Mesendoderm (in vitro differentiated cells): ENCODE data around the gene CKMT1B. TPM values are rescaled to one million over a fixed set of nuclear protein-coding genes. Genes with fewer than 3 reads are reported as not detected.

ENCODE experiments used
- small RNA-seq: library from polyadenylated mRNA; stranded (forward); fragments of <200 nt; extraction: miRNeasy Mini kit (QIAGEN cat#:217004); gene quantifications from one replicate; pipeline ENCODE3, GENCODE V24; 2013; ENCODE audit not compliant: insufficient read depth

Gene CKMT1B

Small RNA genes within 50 kb of the gene (small RNA-seq; reads per million reads assigned to genes)
- gene PDIA3P2 (not detected), gene RNU6-554P (not detected), gene RNU6-610P (not detected)
